K562 (cell line): ENCODE measurements around the gene SPATC1L. TPM values are rescaled to one million over a fixed set of nuclear protein-coding genes. Genes with fewer than 3 reads are reported as not detected.
A peak's percentile ranks its signal among the peaks of the same experiment; 100 is the strongest.

Experiments
- HCFC1 ChIP-seq: IDR thresholded peaks from 2 replicates; pipeline ENCODE4 v1.6.1; 2012; ENCODE audit warnings: low read depth, low read length, improper control_type of control experiment
- MBD2 ChIP-seq: sonication (generic); IDR thresholded peaks from 2 replicates; pipeline ENCODE4 v1.6.1; 2016; ENCODE audit warnings: low read depth, borderline replicate concordance
- MTA3 ChIP-seq: fragments of 450-650 bp; formaldehyde crosslinking; IDR thresholded peaks from 2 replicates; pipeline ENCODE4 v1.6.1; 2017; ENCODE audit warnings: mild to moderate bottlenecking, borderline replicate concordance
- MTF1 ChIP-seq: fragments of 250-450 bp; sonication (Bioruptor Pico); IDR thresholded peaks from 2 replicates; pipeline ENCODE4 v1.9.0; 2021; ENCODE audit warnings: moderate library complexity, mild to moderate bottlenecking, inconsistent platforms, borderline replicate concordance
- NR2C2 ChIP-seq, 2 experiments: fragments of 200-800 bp in 1 of 2; sonication (Bioruptor generic) in 1 of 2; sonication (generic) in 1 of 2; formaldehyde crosslinking in 1 of 2; IDR thresholded peaks; 2 replicates each; pipeline versions ENCODE4 v1.6.1 to v1.8.0; 2016 to 2022; ENCODE audit warnings: mild to moderate bottlenecking in 1 of 2, missing compliant biosample characterization in 1 of 2, missing genetic modification characterization in 1 of 2, missing genetic modification reagents in 1 of 2
- RAD21 ChIP-seq, 2 experiments: fragments of 250-450 bp in 1 of 2; fragments of 450-650 bp in 1 of 2; sonication (Bioruptor Pico) in 1 of 2; formaldehyde crosslinking in 1 of 2; IDR thresholded peaks in 1 of 2; conservative IDR thresholded peaks in 1 of 2; 2 replicates each; pipeline versions ENCODE4 v1.4.0 to v1.8.0; 2020 to 2022; ENCODE audit warnings: mild to moderate bottlenecking in 2 of 2, moderate library complexity in 1 of 2
- RBM22 ChIP-seq: fragments of 200-400 bp; formaldehyde crosslinking; IDR thresholded peaks from 2 replicates; pipeline ENCODE4 v1.6.1; 2018; ENCODE audit warnings: low read length, low read depth; ENCODE audit not compliant: poor library complexity, severe bottlenecking
- SIRT6 ChIP-seq: IDR thresholded peaks from one replicate; pipeline ENCODE4 v1.6.1; 2012; ENCODE audit warnings: low read depth, mild to moderate bottlenecking, control low read depth, inconsistent platforms, low read length, moderate library complexity
- SMAD4 ChIP-seq: fragments of 250-450 bp; sonication (Bioruptor Pico); conservative IDR thresholded peaks from 2 replicates; pipeline ENCODE4 v1.8.0; 2021; ENCODE audit warnings: inconsistent platforms, mild to moderate bottlenecking, moderate library complexity
- SP2 ChIP-seq: IDR thresholded peaks from 2 replicates; pipeline ENCODE4 v1.6.1; 2011; ENCODE audit warnings: mild to moderate bottlenecking, low read depth, low read length, moderate library complexity; ENCODE audit not compliant: poor library complexity, severe bottlenecking; ENCODE audit errors: extremely low read depth
- STAG1 ChIP-seq: sonication (generic); formaldehyde crosslinking; IDR thresholded peaks from 2 replicates; pipeline ENCODE4 v1.5.0; 2020; ENCODE audit warnings: missing genetic modification reagents, borderline replicate concordance
- TEAD4 ChIP-seq, 2 experiments: sonication (generic) in 1 of 2; formaldehyde crosslinking in 1 of 2; IDR thresholded peaks; 2 replicates each; pipeline versions ENCODE4 v1.6.1 to v1.8.0; 2012 to 2022; ENCODE audit warnings: borderline replicate concordance in 1 of 2, inconsistent platforms in 1 of 2, low read length in 1 of 2, mild to moderate bottlenecking in 1 of 2, missing genetic modification reagents in 1 of 2
- TOE1 ChIP-seq, 2 experiments: fragments of 450-650 bp in 1 of 2; sonication (generic) in 1 of 2; formaldehyde crosslinking in 1 of 2; IDR thresholded peaks; 2 replicates each; pipeline versions ENCODE4 v1.7.1 to v1.8.0; 2016 to 2022; ENCODE audit warnings: borderline replicate concordance in 2 of 2, mild to moderate bottlenecking in 2 of 2, antibody characterized with exemption in 1 of 2, inconsistent platforms in 1 of 2, low read depth in 1 of 2, missing genetic modification reagents in 1 of 2, moderate library complexity in 1 of 2
- ZNF184 ChIP-seq: sonication (generic); formaldehyde crosslinking; IDR thresholded peaks from 2 replicates; pipeline ENCODE4 v1.5.0; 2020; ENCODE audit warnings: missing genetic modification reagents
- ZNF586 ChIP-seq: fragments of 450-650 bp; formaldehyde crosslinking; conservative IDR thresholded peaks from 2 replicates; pipeline ENCODE4 v1.4.0; 2020; ENCODE audit warnings: mild to moderate bottlenecking, moderate library complexity
- polyA plus RNA-seq, 8 experiments: library from polyadenylated mRNA; depleted of rRNA in 4 of 8; stranded (reverse) in 5 of 8; unstranded in 3 of 8; fragments of >200 nt; fragmentation: Nextera tagmentation in 2 of 8; fragmentation: Illumina TruSeq in 1 of 8; extraction: Ambion mirVana in 2 of 8; extraction: Trizol in 1 of 8; gene quantifications; 2 replicates each; pipeline versions ENCODE4 v1.2.1 to v1.2.3, GENCODE V29; 2011 to 2014; ENCODE audit warnings: inconsistent platforms in 1 of 8, missing spikeins in 1 of 8
- total RNA-seq, 7 experiments: library from RNA; depleted of rRNA in 6 of 7; stranded (reverse); fragments of >200 nt in 6 of 7; fragmentation: Illumina TruSeq in 2 of 7; extraction: Trizol in 2 of 7; gene quantifications; 2 replicates each; pipeline versions ENCODE4 v1.2.1 to v1.2.3, GENCODE V29; 2011 to 2021; ENCODE audit warnings: low replicate concordance in 1 of 7
- TF ChIP-seq, protein P1 (sequence below), 3 experiments: IDR thresholded peaks in 2 of 3; conservative IDR thresholded peaks in 1 of 3; 2 replicates each; pipeline ENCODE4 v1.5.1; 2011 to 2012; ENCODE audit warnings: low read length in 3 of 3, mild to moderate bottlenecking in 3 of 3, control low read depth in 2 of 3, improper control_type of control experiment in 1 of 3, inconsistent platforms in 1 of 3, low read depth in 1 of 3, mixed read lengths in 1 of 3, moderate library complexity in 1 of 3; ENCODE audit not compliant: insufficient read depth in 2 of 3
- TF ChIP-seq, protein P2 (sequence below): fragments of 450-650 bp; IDR thresholded peaks from 2 replicates; pipeline ENCODE4 v1.6.1; 2017; ENCODE audit warnings: antibody characterized with exemption
- TF ChIP-seq, protein P3 (sequence below): fragments of 250-450 bp; sonication (Bioruptor Pico); IDR thresholded peaks from 2 replicates; pipeline ENCODE4 v1.9.0; 2021; ENCODE audit warnings: mild to moderate bottlenecking, inconsistent platforms

The SPATC1L gene
- total and polyA plus RNA-seq, 9 of the 15 experiments (the other 6 are each of a cell fraction or from before 2014, with no cell fraction given), result 0.14 to 121 (median 34.0) TPM; not detected in 1

DNA sequence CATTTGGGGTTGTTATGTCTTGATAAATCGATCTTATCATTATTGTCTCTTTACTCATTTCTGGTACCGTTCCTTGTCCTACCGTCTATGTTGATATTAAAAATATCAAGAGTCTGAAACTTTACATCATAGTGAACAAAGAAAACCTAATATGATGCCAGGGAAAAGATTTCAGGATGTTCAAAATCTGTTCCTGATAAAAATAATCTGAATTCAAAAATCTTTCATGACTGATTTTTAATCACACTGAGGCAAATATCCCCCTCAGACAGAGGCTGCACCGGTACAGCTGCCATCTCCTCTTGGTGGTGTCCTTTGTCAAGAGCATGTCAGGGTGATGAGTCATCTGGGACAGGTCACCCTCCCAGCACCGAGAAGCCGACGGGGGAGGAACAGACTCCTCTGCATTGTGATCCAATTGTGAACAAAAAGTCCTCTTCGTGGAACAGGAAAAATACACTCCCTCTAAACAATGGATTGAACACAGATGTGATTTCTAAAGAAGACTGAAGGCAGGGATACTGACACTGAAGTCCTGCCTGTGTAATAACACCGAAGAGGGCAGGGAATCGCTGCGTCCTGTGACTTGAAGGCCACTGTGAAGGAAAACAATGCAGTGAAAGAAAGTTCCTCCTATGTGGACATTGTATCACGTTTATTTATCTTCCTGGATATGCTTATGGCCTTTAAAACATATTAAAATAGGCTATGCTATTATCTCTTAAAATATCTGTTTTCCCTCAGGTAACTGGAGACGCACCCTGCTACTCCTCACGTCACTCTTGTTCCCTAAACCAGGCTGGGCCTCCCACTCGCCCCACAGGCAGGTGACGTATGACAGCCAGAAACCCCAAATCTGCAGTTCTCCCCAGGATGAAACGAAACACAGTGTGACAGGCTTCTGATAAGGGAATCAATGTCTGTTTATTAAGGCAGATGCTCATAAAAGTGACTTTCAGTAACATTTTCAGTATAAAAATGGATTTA, 4.3 kb upstream of the SPATC1L start (continued):
- TF ChIP-seq SIRT6 (no peak), RAD21 (CRISPR knock-in tag; conservative IDR thresholded peaks at IDR 0.05 in 1 of 2, IDR thresholded peaks at IDR 0.05 in 1 of 2) (peak; percentile 36 to 52), SMAD4 (CRISPR knock-in tag) (peak; percentile 55; the same call in 1 of the 2 replicates), RBM22 (no peak), TEAD4 (IDR thresholded peaks at IDR 0.05; ENCODE audit: low read length) (peak; percentile 70), TEAD4 (CRISPR knock-in tag; IDR thresholded peaks at IDR 0.05; ENCODE audit: borderline replicate concordance) (no peak), ZNF586 (no peak), SP2 (no peak), TOE1 (IDR thresholded peaks at IDR 0.05; ENCODE audit: borderline replicate concordance) (no peak), TOE1 (CRISPR knock-in tag; IDR thresholded peaks at IDR 0.05; ENCODE audit: borderline replicate concordance, low read depth) (no peak), STAG1 (CRISPR knock-in tag) (no peak), ZNF184 (CRISPR knock-in tag) (no peak), MTF1 (CRISPR knock-in tag) (no peak), MTA3 (no peak), HCFC1 (peak; percentile 35), NR2C2 (CRISPR knock-in tag; IDR thresholded peaks at IDR 0.05) (no peak), NR2C2 (tag; IDR thresholded peaks at IDR 0.05) (peak; percentile 47), MBD2 (0 out of 2 replicates have a peak, but pooled peaks have one; percentile 16)
- TF ChIP-seq, protein P1, sequence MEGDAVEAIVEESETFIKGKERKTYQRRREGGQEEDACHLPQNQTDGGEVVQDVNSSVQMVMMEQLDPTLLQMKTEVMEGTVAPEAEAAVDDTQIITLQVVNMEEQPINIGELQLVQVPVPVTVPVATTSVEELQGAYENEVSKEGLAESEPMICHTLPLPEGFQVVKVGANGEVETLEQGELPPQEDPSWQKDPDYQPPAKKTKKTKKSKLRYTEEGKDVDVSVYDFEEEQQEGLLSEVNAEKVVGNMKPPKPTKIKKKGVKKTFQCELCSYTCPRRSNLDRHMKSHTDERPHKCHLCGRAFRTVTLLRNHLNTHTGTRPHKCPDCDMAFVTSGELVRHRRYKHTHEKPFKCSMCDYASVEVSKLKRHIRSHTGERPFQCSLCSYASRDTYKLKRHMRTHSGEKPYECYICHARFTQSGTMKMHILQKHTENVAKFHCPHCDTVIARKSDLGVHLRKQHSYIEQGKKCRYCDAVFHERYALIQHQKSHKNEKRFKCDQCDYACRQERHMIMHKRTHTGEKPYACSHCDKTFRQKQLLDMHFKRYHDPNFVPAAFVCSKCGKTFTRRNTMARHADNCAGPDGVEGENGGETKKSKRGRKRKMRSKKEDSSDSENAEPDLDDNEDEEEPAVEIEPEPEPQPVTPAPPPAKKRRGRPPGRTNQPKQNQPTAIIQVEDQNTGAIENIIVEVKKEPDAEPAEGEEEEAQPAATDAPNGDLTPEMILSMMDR (IDR thresholded peaks at IDR 0.05 in 2 of 3, conservative IDR thresholded peaks at IDR 0.05 in 1 of 3; ENCODE audit: insufficient read depth in 2 of 3, low read depth in 1 of 3, low read length in 3 of 3), result peak; percentile 27 to 48 (median 33); a peak in 3 of 6 replicates
- TF ChIP-seq, protein P2, sequence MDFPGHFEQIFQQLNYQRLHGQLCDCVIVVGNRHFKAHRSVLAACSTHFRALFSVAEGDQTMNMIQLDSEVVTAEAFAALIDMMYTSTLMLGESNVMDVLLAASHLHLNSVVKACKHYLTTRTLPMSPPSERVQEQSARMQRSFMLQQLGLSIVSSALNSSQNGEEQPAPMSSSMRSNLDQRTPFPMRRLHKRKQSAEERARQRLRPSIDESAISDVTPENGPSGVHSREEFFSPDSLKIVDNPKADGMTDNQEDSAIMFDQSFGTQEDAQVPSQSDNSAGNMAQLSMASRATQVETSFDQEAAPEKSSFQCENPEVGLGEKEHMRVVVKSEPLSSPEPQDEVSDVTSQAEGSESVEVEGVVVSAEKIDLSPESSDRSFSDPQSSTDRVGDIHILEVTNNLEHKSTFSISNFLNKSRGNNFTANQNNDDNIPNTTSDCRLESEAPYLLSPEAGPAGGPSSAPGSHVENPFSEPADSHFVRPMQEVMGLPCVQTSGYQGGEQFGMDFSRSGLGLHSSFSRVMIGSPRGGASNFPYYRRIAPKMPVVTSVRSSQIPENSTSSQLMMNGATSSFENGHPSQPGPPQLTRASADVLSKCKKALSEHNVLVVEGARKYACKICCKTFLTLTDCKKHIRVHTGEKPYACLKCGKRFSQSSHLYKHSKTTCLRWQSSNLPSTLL, result no peak
- TF ChIP-seq, protein P3, sequence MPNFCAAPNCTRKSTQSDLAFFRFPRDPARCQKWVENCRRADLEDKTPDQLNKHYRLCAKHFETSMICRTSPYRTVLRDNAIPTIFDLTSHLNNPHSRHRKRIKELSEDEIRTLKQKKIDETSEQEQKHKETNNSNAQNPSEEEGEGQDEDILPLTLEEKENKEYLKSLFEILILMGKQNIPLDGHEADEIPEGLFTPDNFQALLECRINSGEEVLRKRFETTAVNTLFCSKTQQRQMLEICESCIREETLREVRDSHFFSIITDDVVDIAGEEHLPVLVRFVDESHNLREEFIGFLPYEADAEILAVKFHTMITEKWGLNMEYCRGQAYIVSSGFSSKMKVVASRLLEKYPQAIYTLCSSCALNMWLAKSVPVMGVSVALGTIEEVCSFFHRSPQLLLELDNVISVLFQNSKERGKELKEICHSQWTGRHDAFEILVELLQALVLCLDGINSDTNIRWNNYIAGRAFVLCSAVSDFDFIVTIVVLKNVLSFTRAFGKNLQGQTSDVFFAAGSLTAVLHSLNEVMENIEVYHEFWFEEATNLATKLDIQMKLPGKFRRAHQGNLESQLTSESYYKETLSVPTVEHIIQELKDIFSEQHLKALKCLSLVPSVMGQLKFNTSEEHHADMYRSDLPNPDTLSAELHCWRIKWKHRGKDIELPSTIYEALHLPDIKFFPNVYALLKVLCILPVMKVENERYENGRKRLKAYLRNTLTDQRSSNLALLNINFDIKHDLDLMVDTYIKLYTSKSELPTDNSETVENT (CRISPR knock-in tag), result no peak
